ENCODE measurements around the gene PIP4K2C. TPM values are rescaled to one million over a fixed set of nuclear protein-coding genes. Genes with fewer than 3 reads are reported as not detected.
A peak's percentile ranks its signal among the peaks of the same experiment; 100 is the strongest.

Gene PIP4K2C
- total and polyA plus RNA-seq, 4 experiments from 2014 or later, result 30.4 to 45.0 (median 34.2) TPM

DNA sequence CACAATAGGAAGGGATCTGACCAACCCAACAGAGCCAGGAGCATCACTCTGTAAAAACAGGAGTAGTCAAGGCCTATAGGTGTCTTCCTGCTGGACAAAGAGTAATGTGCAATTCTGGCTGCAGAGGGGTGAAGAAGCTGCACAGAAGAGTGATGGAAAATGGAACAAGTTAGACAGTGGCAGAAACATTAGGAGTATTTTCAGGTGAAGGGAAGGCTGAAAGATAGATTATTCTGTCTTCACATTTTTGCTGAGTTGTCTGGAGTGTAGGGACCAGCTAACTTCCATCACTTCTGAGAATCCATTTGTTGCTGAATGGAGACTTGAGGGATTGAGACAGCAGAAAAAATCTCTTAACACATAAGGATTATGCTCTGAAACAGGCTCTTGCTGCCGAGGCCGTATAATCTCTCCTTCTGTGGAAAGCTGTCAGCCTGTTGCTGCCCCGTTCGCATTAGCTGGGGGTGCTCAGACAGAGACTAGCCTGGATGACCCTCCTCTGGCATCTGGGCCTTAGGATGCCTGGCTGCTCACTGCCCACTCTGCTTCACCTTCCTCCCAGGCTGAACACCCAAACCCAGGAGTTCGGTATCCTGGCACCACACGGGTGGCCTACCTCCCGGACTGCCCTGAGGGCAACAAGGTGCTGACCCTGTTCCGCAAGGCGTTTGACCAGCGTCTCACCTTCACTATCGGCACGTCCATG, 17.1 kb downstream of the PIP4K2C start:
- Mint-ChIP-seq H3K27me3 (peaks cover 3 to 9% of the 10 kb centered on the region in 2 donors), H3K4me3 (peak overlapping the region in 1 of 8 donors; percentile 40), H3K36me3 (peaks cover 0 to 11% of the 10 kb centered on the region in 2 donors), H3K27ac (peak overlapping the region in 2 of 7 donors; percentile 15 to 30), H3K9me3 (no peaks in the 10 kb centered on the region), H3K4me1 (peaks cover 19 to 47% (median 30%) of the 10 kb centered on the region in 4 donors)
- intact Hi-C loops (cut with micrococcal nuclease), result no loop called here
- DNase-seq, result no peak
- peaks cover 36% of the 10 kb centered on the region for H3K4me1 ChIP-seq (ENCODE audit: insufficient read depth, low read length)
- H3K27ac ChIP-seq (ENCODE audit: low read depth, low read length), result no peak overlapping the region
- no peak overlapping the region for H3K4me3 ChIP-seq (ENCODE audit: low read length in 2 of 2)
- ChIA-PET POLR2A (ENCODE audit: partially characterized antibody) (no interaction called here), CTCF (ENCODE audit: partially characterized antibody) (interaction anchor here (1.1 to 2.1 kb wide), 3 partner anchors 15 to 28 kb away, joined by 3 to 8 read pairs (median 4); no protein-coding TSS in a partner anchor)
- H3K9me3 ChIP-seq (ENCODE audit: control insufficient read depth in 1 of 2, low read length in 2 of 2), result no peaks in the 10 kb centered on the region
- H3K36me3 ChIP-seq (ENCODE audit: insufficient read depth, low read length), result no peaks in the 10 kb centered on the region
- peaks cover 10% of the 10 kb centered on the region for H3K27me3 ChIP-seq (ENCODE audit: insufficient read depth, low read length)

DNA sequence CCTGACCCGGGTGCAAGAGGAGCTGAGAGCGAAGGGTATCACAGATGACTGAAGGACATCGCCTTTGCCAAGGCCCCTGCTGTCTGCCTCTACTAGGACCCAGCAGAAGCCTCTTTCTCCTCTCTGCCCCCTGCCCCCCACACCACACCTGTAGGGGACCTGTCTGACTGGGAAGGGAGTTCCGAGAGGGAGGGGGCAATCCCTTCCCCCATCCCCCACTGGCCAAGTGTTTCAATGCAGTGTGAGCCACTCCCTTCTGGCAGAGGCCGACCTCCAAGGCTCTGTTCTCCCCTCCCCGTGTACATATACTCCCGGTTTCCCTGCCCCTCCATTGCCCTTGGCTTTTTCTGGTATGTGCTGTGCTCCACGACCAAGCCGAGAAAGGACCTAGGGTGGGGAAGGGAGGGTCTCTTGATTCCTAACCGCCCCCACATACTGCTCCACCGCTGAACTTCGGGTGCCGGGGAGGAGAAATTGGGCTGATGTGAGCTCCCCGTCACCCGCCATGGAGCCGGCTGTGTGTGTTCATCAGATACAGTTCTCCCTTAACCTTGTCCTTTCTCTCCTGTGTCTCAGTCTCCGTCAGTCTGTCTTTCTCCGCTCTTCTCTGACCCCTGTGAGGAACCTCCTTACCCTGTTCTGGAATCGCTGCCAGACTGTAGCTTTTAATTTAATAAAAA, 18.2 kb downstream of the PIP4K2C start:
- no peak overlapping the region for H3K27ac Mint-ChIP-seq
- H3K36me3 Mint-ChIP-seq, result peaks cover 0 to 11% of the 10 kb centered on the region in 2 donors
- peaks cover 3 to 12% of the 10 kb centered on the region in 2 donors for H3K27me3 Mint-ChIP-seq
- H3K4me3 Mint-ChIP-seq, result no peak overlapping the region
- no peak overlapping the region for H3K4me3 ChIP-seq (ENCODE audit: low read length in 2 of 2)
- no peak for DNase-seq
- intact Hi-C loops (cut with micrococcal nuclease), result no loop called here
- H3K4me1 Mint-ChIP-seq, result peaks cover 12 to 35% (median 21%) of the 10 kb centered on the region in 4 donors
- H3K27ac ChIP-seq (ENCODE audit: low read depth, low read length), result no peak overlapping the region
- H3K27me3 ChIP-seq (ENCODE audit: insufficient read depth, low read length), result peaks cover 10% of the 10 kb centered on the region
- no peaks in the 10 kb centered on the region for H3K9me3 ChIP-seq (ENCODE audit: control insufficient read depth in 1 of 2, low read length in 2 of 2)
- H3K9me3 Mint-ChIP-seq, result no peaks in the 10 kb centered on the region
- POLR2A ChIA-PET (ENCODE audit: partially characterized antibody), result interaction anchor here (0.5 kb wide), 1 partner anchor 129 kb away, joined by 3 read pairs; the partner anchor contains the start of gene ARHGAP9
- CTCF ChIA-PET (ENCODE audit: partially characterized antibody), result interaction anchor here (1.2 kb wide), 1 partner anchor 26 kb away, joined by 3 read pairs; no protein-coding TSS in a partner anchor
- H3K36me3 ChIP-seq (ENCODE audit: insufficient read depth, low read length), result no peaks in the 10 kb centered on the region
- H3K4me1 ChIP-seq (ENCODE audit: insufficient read depth, low read length), result peaks cover 24% of the 10 kb centered on the region

DNA sequence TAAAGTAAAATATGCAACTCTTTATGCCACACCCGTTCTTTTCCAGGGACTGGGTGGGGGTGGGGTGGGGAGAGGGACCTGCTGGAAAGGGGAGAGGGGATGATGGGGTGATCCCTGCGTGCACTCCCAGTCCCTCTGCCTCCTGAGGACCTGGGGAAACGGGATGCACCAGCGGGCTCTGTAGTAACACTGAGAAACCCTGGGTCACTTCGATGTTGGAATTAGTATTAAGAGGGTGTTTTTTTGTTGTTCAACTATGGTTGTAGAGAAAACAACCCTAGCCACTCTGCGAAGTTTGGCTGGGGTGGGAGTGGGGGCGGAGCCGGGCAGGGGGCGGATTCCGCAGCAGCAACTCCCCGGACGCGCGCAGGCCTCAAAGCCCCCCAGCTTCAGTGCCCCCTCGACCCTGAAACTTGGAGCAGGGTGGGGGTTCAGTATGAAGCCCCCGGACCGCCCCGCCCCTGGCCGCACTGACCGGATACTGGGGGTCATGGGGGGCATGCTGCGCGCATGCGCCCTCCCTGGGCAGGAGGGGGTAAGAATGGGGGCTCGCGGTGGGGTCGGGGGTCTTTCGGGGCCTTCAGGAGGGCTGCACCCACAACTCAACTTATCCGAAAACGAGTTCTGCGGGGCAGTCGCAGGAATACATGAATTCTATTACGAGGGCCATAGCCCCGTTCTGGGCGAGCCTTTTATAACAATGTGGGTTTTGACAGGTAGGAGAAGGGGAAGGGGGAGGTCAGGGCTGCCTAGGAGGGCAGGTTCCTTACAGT, 19.0 kb downstream of the PIP4K2C start:
- POLR2A ChIA-PET (ENCODE audit: partially characterized antibody), result no interaction called here
- no peak for DNase-seq
- Histone ChIP-seq H3K27ac (ENCODE audit: low read depth, low read length) (no peak overlapping the region), H3K36me3 (ENCODE audit: insufficient read depth, low read length) (no peaks in the 10 kb centered on the region), H3K27me3 (ENCODE audit: insufficient read depth, low read length) (peaks cover 10% of the 10 kb centered on the region), H3K9me3 (ENCODE audit: control insufficient read depth in 1 of 2, low read length in 2 of 2) (no peaks in the 10 kb centered on the region), H3K4me3 (ENCODE audit: low read length in 2 of 2) (no peak overlapping the region), H3K4me1 (ENCODE audit: insufficient read depth, low read length) (peaks cover 20% of the 10 kb centered on the region)
- peak overlapping the region in 4 of 7 donors; percentile 15 to 77 (median 46) for H3K27ac Mint-ChIP-seq
- intact Hi-C loops (cut with micrococcal nuclease), result loop anchor here (2.0 to 5.0 kb wide), 2 partner anchors 19 to 88 kb away; partner anchors contain the start of genes DDIT3, MBD6 and PIP4K2C
- peaks cover 3 to 14% of the 10 kb centered on the region in 2 donors for H3K27me3 Mint-ChIP-seq
- CTCF ChIA-PET (ENCODE audit: partially characterized antibody), result interaction anchor here (1.0 to 1.2 kb wide), 2 partner anchors 10 to 26 kb away, joined by 3 read pairs; no protein-coding TSS in a partner anchor
- H3K4me1 Mint-ChIP-seq, result peaks cover 11 to 29% (median 19%) of the 10 kb centered on the region in 4 donors
- no peaks in the 10 kb centered on the region for H3K9me3 Mint-ChIP-seq
- H3K4me3 Mint-ChIP-seq, result peak overlapping the region in 7 of 8 donors; percentile 63 to 89 (median 77)
- H3K36me3 Mint-ChIP-seq, result peaks cover 0 to 11% of the 10 kb centered on the region in 2 donors

DNA sequence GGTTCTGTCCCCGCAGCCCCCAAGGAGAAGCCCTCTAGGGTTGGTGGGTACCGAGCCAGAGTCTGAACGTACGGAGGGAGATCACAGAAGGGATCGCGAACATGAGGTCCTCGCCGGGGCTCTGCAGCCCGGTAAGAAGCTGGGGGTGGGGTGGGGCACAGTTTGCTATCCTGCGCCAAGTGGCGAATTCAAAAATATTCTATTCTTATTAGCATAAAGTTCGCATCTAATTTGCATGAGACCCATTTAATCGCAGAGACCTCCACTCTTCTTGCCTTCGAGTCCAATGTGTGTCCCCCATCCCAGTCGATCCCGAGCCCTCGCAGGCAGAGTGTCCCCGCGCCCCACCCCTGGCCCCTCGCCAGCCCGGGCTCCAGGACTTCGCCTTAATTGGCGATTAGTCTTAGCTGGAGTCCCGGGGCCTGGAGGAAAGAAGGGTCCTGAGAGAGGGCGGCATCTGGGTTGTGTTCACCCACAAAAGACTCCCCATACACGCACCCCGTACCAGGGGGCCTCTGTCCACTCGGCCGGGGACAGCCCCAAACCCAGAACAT, 19.6 kb downstream of the PIP4K2C start:
- DNase-seq, result no peak
- Mint-ChIP-seq H3K4me1 (peaks cover 5 to 22% (median 13%) of the 10 kb centered on the region in 4 donors), H3K27ac (peak overlapping the region in 4 of 7 donors; percentile 15 to 77 (median 46)), H3K36me3 (peaks cover 0 to 9% of the 10 kb centered on the region in 2 donors), H3K4me3 (peak overlapping the region; percentile 63 to 89 (median 76)), H3K27me3 (peaks cover 3 to 17% of the 10 kb centered on the region in 2 donors), H3K9me3 (no peaks in the 10 kb centered on the region)
- Histone ChIP-seq H3K36me3 (ENCODE audit: insufficient read depth, low read length) (no peaks in the 10 kb centered on the region), H3K27ac (ENCODE audit: low read depth, low read length) (no peak overlapping the region), H3K27me3 (ENCODE audit: insufficient read depth, low read length) (peaks cover 10% of the 10 kb centered on the region), H3K4me3 (ENCODE audit: low read length in 2 of 2) (peak overlapping the region; percentile 23 to 57), H3K9me3 (ENCODE audit: control insufficient read depth in 1 of 2, low read length in 2 of 2) (no peaks in the 10 kb centered on the region), H3K4me1 (ENCODE audit: insufficient read depth, low read length) (peaks cover 14% of the 10 kb centered on the region)
- intact Hi-C loops (cut with micrococcal nuclease), result loop anchor here (2.0 to 5.0 kb wide), 2 partner anchors 20 to 88 kb away; partner anchors contain the start of genes DDIT3, MBD6 and PIP4K2C
- POLR2A ChIA-PET (ENCODE audit: partially characterized antibody), result no interaction called here
- CTCF ChIA-PET (ENCODE audit: partially characterized antibody), result interaction anchor here (1.0 to 1.4 kb wide), 4 partner anchors 9 to 28 kb away, joined by 3 to 6 read pairs (median 4); partner anchors contain the start of gene B4GALNT1

DNA sequence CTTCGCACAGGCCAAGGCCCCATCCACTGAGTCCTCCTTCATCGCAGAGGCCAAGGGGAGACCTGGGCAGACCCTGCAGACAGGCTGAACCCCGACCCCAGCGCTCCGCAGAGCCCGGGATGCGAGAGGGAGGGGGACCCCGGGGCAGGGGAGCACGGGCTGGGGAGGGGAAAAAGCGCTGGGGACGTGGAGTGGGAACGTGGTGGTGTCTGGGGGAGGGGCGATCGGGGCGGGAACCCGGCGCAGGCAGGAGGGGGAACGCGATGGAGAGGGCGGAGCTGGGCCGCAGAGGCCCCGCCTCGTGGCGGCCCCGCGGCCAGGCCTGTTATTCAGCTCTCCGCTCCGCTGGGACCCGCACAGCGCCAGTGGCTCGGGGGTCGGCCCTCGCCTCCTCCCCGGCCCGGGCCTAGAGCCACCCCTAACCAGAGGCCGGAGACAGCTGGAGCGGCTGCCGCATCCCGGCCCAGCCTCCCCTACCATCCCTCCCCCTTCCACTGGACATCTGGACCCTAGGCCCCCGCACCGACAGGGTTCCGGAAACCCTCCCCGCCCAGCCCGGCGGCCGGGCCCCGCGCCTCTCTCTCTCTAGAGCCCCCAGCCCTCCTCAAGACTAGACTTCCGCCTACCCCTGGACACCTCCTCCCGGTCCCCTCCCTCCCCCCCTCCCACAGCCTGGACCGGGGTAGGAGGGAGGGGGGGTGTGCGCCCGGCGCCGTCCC, 20.3 kb downstream of the PIP4K2C start, which contains the start of gene ARHGEF25:
Gene ARHGEF25 (plus strand): TSS at position 328 of the 719 bp plus-strand sequence. CDS start 460 bp downstream, outside the sequence.
- Mint-ChIP-seq H3K27me3 (peaks cover 3 to 21% of the 10 kb centered on the region in 2 donors), H3K4me3 (peak within 1 kb of the TSS; percentile 74 to 89 (median 80)), H3K4me1 (peaks cover 3 to 17% (median 9%) of the 10 kb centered on the region in 4 donors), H3K36me3 (peaks cover 0 to 6% of the 10 kb centered on the region in 2 donors), H3K9me3 (no peaks in the 10 kb centered on the region), H3K27ac (peak within 1 kb of the TSS in 4 of 7 donors; percentile 15 to 78 (median 57))
- Histone ChIP-seq H3K9me3 (ENCODE audit: control insufficient read depth in 1 of 2, low read length in 2 of 2) (no peaks in the 10 kb centered on the region), H3K27me3 (ENCODE audit: insufficient read depth, low read length) (peaks cover 10% of the 10 kb centered on the region), H3K27ac (ENCODE audit: low read depth, low read length) (no peak within 1 kb of the TSS), H3K4me3 (ENCODE audit: low read length in 2 of 2) (peak within 1 kb of the TSS; percentile 23 to 57), H3K36me3 (ENCODE audit: insufficient read depth, low read length) (no peaks in the 10 kb centered on the region), H3K4me1 (ENCODE audit: insufficient read depth, low read length) (peaks cover 9% of the 10 kb centered on the region)
- intact Hi-C loops (cut with micrococcal nuclease), result loop anchor here (2.0 to 5.0 kb wide), 2 partner anchors 20 to 89 kb away; partner anchors contain the start of genes DDIT3, MBD6 and PIP4K2C
- ChIA-PET CTCF (ENCODE audit: partially characterized antibody) (interaction anchor here (1.0 to 1.4 kb wide), 4 partner anchors 8 to 28 kb away, joined by 3 to 6 read pairs (median 4); partner anchors contain the start of gene B4GALNT1), POLR2A (ENCODE audit: partially characterized antibody) (interaction anchor here (0.9 kb wide), 1 partner anchor 12 kb away, joined by 4 read pairs; no protein-coding TSS in a partner anchor)
- no peak for DNase-seq

Data from CD4-positive, alpha-beta memory T cell (primary cell).